Ovary (tissue), 9 donors: ENCODE data around the gene NUMA1. TPM values are rescaled to one million over a fixed set of nuclear protein-coding genes. Genes with fewer than 3 reads are reported as not detected.

Source experiments
- DNase-seq, 5 donors: peaks; one replicate each; pipeline ENCODE4 v3.0.0-alpha.2; 2019 to 2020
- H3K27ac ChIP-seq, 2 donors: fragments of 200-600 bp; one replicate each; pipeline versions ENCODE4 v1.5.1 to v1.8.0; 2019 to 2022
- H3K27me3 ChIP-seq: fragments of 200-600 bp; one replicate; pipeline ENCODE4 v1.8.0; 2022
- H3K36me3 ChIP-seq: fragments of 200-600 bp; sonication (generic); one replicate; pipeline ENCODE4 v1.5.1; 2019
- H3K4me1 ChIP-seq: one replicate; pipeline ENCODE4 v1.8.1; 2013; ENCODE audit warnings: mild to moderate bottlenecking, moderate library complexity; ENCODE audit not compliant: insufficient read depth
- H3K4me3 ChIP-seq: fragments of 200-600 bp; sonication (generic); one replicate; pipeline ENCODE4 v1.5.1; 2017
- H3K9me3 ChIP-seq, 2 donors: fragments of 200-600 bp in 1 of 2; sonication (generic) in 1 of 2; one replicate each; pipeline versions ENCODE4 v1.5.1 to v1.8.1; 2013 to 2019; ENCODE audit warnings: mild to moderate bottlenecking in 1 of 2, moderate library complexity in 1 of 2
- EP300 ChIP-seq: sonication (generic); formaldehyde crosslinking; IDR thresholded peaks from one replicate; pipeline ENCODE4 v1.6.1; 2017; ENCODE audit warnings: antibody characterized with exemption
- POLR2A ChIP-seq: fragments of 450-650 bp; IDR thresholded peaks from one replicate; pipeline ENCODE4 v1.6.1; 2017; ENCODE audit warnings: antibody characterized with exemption, mild to moderate bottlenecking, moderate library complexity
- WGBS, 3 donors: extraction: QIAGEN DNeasy Blood & Tissue Kit in 1 of 3; methylation state at CpG; one replicate each; pipeline versions ENCODE4 v1.1.5 to v1.1.7; 2013 to 2017; 5-methylcytosine and 5-hydroxymethylcytosine counted together
- intact Hi-C, 4 donors: fragments of 100-400 bp; cut with DNase I; formaldehyde crosslinking; loops; one replicate each; pipeline versions ENCODE4 v1.11.0 to v1.15.1; 2022 to 2023
- polyA plus RNA-seq, 2 donors: library from polyadenylated mRNA; stranded (reverse); fragments of 200-250 nt in 1 of 2; fragments of 350-450 nt in 1 of 2; fragmentation: Illumina TruSeq in 1 of 2; extraction: RNeasy Lipid Tissue Mini Kit (QIAGEN cat#74804) in 1 of 2; gene quantifications; one replicate each; pipeline ENCODE4 v1.2.3, GENCODE V29; 2013 to 2014
- total RNA-seq, 7 donors: library from RNA; depleted of rRNA in 2 of 7; stranded (reverse); fragments of >200 nt in 2 of 7; fragmentation: NEBNext Ultra II Directional in 3 of 7; extraction: Animal tissue kit (Norgen Biotek cat#: 25700) in 3 of 7; gene quantifications; one replicate each; pipeline versions ENCODE4 v1.1.0 to v1.2.4, GENCODE V29; 2016 to 2023
- TF ChIP-seq, protein P1 (sequence below), 3 donors: fragments of 450-650 bp in 2 of 3; fragments of 200-600 bp in 1 of 3; IDR thresholded peaks; one replicate each; pipeline versions ENCODE4 v1.5.1 to v1.8.0; 2016 to 2022; ENCODE audit warnings: antibody characterized with exemption in 3 of 3, mild to moderate bottlenecking in 1 of 3
- donor health status: DM: no; HTN: no; CAD: no; lungs with moderate emphysema.
- donor health status: DM: no; HTN: no; CAD: no.
- donor health status: Bipolar disorder and iron deficiency.
- donor health status: DM: yes; HTN: yes; CAD: no.
- donor health status: DM: no; HTN: no; CAD: no.
- donor health status: DM: yes; HTN: yes; CAD: no.

Gene NUMA1
- total and polyA plus RNA-seq, 9 donors = 156 to 270 (median 235) TPM

- no peaks in the 10 kb centered on the region for H3K36me3 ChIP-seq
- H3K27ac ChIP-seq = no peak overlapping the region
- 81 to 86% (median 86%) methylated on average over 8 of the region's 8 CpGs for whole genome bisulfite sequencing, 3 donors
Observed at GRCh38 chr11:72006309-72007088, 73.8 kb downstream of the NUMA1 start.

GRCh38 chr11:72005347-72006260, 74.7 kb downstream of the NUMA1 start:
- Histone ChIP-seq H3K27me3 (no peaks in the 10 kb centered on the region), H3K36me3 (no peaks in the 10 kb centered on the region), H3K9me3 (no peaks in the 10 kb centered on the region), H3K27ac (no peak overlapping the region), H3K4me3 (no peak overlapping the region), H3K4me1 (no peaks in the 10 kb centered on the region)
- TF ChIP-seq, protein P1, sequence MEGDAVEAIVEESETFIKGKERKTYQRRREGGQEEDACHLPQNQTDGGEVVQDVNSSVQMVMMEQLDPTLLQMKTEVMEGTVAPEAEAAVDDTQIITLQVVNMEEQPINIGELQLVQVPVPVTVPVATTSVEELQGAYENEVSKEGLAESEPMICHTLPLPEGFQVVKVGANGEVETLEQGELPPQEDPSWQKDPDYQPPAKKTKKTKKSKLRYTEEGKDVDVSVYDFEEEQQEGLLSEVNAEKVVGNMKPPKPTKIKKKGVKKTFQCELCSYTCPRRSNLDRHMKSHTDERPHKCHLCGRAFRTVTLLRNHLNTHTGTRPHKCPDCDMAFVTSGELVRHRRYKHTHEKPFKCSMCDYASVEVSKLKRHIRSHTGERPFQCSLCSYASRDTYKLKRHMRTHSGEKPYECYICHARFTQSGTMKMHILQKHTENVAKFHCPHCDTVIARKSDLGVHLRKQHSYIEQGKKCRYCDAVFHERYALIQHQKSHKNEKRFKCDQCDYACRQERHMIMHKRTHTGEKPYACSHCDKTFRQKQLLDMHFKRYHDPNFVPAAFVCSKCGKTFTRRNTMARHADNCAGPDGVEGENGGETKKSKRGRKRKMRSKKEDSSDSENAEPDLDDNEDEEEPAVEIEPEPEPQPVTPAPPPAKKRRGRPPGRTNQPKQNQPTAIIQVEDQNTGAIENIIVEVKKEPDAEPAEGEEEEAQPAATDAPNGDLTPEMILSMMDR (IDR thresholded peaks at IDR 0.05) = no peak
- TF ChIP-seq POLR2A = no peak
- no peak for TF ChIP-seq EP300
- intact Hi-C loops = loop anchor here in 1 of 4 donors (10.0 kb wide), 1 partner anchor 239 kb away; the partner anchor contains the start of gene PHOX2A
- 78 to 83% (median 80%) methylated on average over 20 of the region's 20 CpGs for WGBS, 3 donors
- no peak for DNase-seq

More at GRCh38 chr11:72006309-72007088, 73.8 kb downstream of the NUMA1 start:
- Histone ChIP-seq H3K9me3 (no peaks in the 10 kb centered on the region), H3K27me3 (no peaks in the 10 kb centered on the region), H3K4me1 (no peaks in the 10 kb centered on the region), H3K4me3 (no peak overlapping the region)
- TF ChIP-seq EP300 (no peak), POLR2A (no peak)
- TF ChIP-seq, protein P1 (IDR thresholded peaks at IDR 0.05) = no peak
- DNase-seq = no peak
- intact Hi-C loops = loop anchor here in 1 of 4 donors (10.0 kb wide), 1 partner anchor 238 kb away; the partner anchor contains the start of gene PHOX2A

- Histone ChIP-seq H3K36me3 (no peaks in the 10 kb centered on the region), H3K4me3 (no peak overlapping the region), H3K4me1 (peaks cover 2% of the 10 kb centered on the region), H3K27me3 (no peaks in the 10 kb centered on the region), H3K27ac (no peak overlapping the region), H3K9me3 (no peaks in the 10 kb centered on the region)
- DNase-seq = no peak
- intact Hi-C loops = loop anchor here in 1 of 4 donors (10.0 kb wide), 1 partner anchor 240 kb away; the partner anchor contains the start of gene PHOX2A
- WGBS, 3 donors = 83 to 91% (median 86%) methylated on average over 16 of the region's 16 CpGs
- TF ChIP-seq POLR2A (no peak), EP300 (no peak)
- TF ChIP-seq, protein P1 (IDR thresholded peaks at IDR 0.05) = no peak
Observed at GRCh38 chr11:72004515-72005346, 75.6 kb downstream of the NUMA1 start.
